Stimulated activated CD8-positive, alpha-beta memory T cell treated with anti-CD3 and anti-CD28 coated beads, Interleukin-2, amount 100 ng/mL, for 48 hours (primary cell): ENCODE measurements around the gene HLA-DPB1.
"Not testable (repeated sequence)": the region's sequence is repeated elsewhere in the genome, so short reads cannot be mapped to it uniquely, and the experiment has no call there.

Source experiments
- DNase-seq, 2 donors: peaks; one replicate each; pipeline ENCODE4 v3.0.0-alpha.2; 2020; ENCODE audit warnings: low read depth in 2 of 2

HLA-DPB1 gene

DNA sequence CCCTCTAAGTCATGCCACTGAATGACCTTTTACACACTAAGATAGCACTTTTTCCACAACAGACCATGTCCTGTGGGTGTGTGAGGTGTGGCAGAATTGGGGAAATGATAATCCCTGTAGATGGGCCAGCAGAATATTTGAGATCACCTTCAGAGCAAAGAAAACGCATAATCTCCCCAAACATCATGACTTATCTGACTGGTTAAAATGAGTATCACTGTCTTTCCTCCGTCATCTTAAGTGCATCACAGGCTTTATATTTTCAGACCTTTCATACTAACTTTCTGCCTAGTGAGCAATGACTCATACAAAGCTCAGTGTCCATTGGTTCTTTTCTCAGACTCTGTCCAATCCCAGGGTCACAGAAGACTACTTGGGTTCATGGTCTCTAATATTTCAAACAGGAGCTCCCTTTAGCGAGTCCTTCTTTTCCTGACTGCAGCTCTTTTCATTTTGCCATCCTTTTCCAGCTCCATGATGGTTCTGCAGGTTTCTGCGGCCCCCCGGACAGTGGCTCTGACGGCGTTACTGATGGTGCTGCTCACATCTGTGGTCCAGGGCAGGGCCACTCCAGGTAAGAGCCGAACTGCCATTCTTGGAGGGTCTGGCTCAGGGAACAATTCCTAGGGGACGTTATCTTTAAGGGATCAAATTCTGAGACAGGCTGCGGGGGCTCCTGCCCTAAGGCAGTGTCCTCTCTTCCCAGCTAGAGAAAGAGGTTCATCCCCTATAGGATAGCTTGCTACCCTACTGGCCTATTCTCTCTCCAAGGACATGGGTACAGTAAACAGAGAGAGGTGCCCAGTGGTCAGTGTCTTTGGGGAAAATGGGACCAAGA is at the start of gene HLA-DPB1:
TSS of gene HLA-DPB1 (plus strand) at position 423 of the 838 bp plus-strand sequence. CDS start at position 475, 52 bp downstream.
- no peak for DNase-seq

- no peak for DNase-seq
Measured at GRCh38 chr6:33028220-33028849, 47.5 kb upstream of the HLA-DPB1 start.

DNA sequence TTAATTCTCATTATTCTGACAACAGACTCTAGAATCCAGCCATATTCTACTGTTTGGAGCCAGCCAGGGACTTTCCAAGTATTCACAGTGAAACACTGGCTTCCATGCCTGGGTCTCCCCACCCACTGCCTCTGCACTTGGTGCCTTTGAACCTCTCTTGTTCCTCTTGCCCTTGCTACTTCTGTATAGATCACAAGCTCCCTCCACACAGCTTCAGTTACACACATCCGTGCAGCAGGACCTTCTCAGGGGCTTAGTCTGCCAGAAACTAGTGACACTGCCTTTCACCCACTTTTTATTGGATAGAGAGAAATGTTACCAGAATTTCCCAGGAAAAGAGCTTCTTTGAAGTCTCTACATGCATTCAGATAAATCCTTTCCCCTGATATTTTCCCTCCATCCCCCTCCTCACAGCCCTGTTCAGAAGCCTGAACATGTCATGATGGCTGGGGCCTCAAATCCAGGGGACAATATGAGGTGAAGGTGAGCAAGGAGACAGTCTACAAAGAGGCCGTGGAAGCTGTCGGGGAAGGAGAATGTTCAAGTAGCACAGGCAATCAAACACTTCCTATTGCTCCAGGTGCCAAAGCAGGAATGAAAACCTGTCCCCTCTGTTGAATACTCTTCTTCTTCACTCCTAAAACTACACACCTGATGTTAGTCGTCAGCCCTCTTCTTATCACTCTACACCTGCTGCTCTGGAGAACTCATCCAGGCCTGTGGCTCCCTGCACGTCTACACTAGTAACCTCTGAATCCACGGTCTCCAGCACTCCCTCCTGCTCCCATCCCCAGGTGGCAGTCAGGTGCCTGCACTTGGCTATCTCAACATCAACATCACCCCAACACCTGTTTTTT is 46.2 kb upstream of the HLA-DPB1 start:
- no peak for DNase-seq

DNA sequence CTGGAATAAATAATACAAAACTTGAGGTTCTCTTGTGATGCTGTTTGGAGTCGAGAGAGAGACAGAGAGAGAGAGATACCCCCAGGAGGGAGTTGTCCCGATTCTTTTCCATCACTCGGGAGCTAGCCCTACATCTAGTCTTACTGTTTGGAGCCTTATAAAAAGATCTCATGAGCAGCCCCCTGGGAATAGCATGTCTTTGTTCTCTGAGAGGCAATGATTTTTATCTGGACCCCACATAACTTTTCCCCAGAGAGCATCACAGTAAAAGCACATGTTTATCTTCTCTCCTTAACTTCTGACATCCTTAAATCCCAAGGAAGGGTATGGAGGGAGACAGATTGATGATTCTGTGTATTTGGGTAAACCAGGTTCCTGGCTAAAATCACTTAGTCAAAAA is 45.5 kb upstream of the HLA-DPB1 start:
- DNase-seq = no peak

DNA sequence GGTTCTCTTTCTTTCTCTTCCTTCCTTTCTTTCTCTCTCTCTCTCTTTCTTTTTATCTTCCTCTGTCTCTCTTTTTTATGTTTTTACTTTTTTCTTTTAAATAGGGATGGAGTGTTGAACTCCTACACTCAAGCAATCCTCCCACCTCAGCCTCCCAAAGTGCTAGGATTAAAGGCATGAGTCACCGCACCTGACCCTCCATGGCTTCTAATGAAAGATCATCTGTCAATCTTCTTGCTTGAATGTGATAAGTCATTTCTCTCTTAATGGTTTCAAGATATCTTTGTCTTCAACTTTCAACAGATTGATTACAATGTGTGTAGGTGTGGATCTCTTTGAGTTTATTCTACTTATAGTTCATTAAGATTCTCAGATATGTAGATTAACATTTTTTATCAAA is 41.2 kb upstream of the HLA-DPB1 start:
- DNase-seq = no peak

DNA sequence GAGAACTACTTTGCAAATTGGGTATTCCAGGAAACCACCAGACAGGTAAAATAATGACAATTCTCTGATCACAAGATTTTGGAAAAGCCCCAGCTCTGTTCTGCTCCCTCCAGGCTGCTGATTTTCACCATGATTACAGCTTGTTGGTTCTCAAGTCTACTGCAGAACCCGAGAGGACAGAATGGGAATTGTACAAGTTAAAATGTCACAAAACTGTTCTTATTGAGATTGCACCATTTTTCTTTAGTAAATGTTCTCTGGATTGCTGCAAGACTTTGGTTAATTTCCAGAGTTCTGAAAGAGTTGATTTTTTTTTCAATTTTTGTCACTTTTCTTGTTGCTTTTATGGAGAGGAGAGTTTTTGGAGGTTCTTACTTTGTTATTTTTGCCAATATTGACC is 39.3 kb upstream of the HLA-DPB1 start:
- no peak for DNase-seq

- DNase-seq = no peak
Measured at GRCh38 chr6:33040157-33040556, 35.6 kb upstream of the HLA-DPB1 start.

DNA sequence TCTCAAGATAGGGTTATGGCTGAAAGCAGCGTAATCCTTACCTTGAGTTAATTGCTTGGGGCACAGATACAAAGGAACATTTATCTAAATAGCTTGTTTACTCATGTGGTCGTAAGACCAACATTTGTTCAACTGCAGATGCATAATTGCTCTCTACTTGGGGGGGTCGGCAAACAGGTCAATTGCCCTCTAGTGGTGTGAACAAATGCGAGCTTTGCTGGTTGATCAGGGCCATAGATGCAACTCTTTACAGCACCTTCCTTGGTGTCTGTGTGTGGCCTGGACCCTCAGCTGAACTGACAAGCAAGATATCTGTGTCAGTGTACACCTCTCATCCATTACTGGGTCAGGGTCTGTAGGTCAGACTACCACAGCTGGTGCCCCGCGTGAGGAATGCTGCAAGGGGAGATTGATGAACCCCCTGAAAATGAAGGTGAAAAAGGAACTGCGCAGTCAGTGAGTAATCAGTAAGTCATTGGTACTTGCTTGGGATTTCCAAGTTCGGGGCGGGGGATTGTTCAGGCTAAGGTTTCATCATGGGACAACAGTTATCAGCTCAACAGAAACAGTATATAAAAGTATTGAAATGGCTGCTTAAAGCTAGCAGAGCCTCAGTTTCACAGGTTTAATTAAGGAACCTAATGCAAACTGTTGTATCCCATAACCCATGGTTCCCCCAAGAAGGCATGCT is 26.3 kb upstream of the HLA-DPB1 start:
- no peak for DNase-seq

GRCh38 chr6:33050014-33050810 is 25.6 kb upstream of the HLA-DPB1 start:
- DNase-seq = no peak

DNA sequence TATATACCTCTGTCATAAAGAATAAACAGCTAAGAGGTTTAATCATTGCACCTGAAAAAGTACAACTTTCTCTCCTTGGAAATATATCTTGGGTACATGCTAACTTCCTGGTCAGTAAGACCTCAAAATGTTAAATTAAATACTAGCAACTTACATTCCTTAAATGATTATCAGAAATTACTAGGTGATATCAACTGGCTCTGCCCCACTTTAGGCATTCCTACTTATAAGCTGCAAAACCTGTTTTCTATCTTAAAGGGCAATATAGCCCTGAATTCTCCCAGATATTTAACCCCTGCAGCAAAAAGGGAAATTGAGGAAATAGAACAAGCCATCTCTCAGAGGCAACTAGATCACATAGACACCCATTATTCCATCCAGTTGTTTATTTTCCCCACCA is 23.2 kb upstream of the HLA-DPB1 start:
- no peak for DNase-seq

- DNase-seq = no peak
Measured at GRCh38 chr6:33053230-33053629, 22.6 kb upstream of the HLA-DPB1 start.

- no peak for DNase-seq
Measured at GRCh38 chr6:33057222-33058150, 18.3 kb upstream of the HLA-DPB1 start.

GRCh38 chr6:33061987-33062386 is 13.8 kb upstream of the HLA-DPB1 start:
- DNase-seq = no peak

DNA sequence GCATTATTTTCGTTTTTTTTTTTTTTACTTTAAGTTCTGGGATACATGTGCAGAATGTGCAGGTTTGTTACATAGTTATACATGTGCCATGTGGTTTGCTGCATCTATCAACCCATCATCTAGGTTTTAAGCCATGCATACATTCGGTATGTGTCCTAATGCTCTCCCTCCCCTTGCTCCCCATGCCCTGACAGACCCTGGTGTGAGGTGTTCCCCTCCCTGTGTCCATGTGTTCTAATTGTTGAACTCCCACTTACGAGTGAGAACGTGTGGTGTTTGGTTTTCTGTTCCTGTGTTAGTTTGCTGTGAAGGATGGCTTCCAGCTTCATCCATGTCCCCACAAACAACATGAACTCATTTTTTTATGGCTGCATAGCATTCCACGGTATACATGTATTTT is 12.4 kb upstream of the HLA-DPB1 start:
- not testable (repeated sequence) for DNase-seq

DNA sequence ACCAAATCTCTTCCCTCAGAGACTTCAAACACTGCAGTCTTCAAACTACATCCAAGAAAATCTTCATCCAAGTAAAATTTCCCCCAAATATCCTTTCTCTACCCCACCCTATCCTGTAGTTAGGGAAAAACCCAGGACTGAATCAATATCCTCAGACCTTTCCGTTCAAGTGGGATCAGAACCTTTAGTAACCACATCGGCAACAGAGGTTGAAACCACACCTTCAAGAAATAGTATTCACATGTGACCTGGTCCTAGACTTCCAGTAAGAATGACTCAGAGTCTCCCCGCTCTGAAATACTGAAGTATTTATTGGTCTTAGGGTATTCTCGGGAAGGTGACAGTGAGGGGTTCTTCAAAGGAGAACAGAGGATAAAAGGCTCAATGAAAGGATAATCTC is 11.1 kb upstream of the HLA-DPB1 start:
- DNase-seq = no peak

- no peak for DNase-seq
Measured at GRCh38 chr6:33065312-33065711, 10.5 kb upstream of the HLA-DPB1 start.

GRCh38 chr6:33066917-33067521 is 8.8 kb upstream of the HLA-DPB1 start:
- no peak for DNase-seq

DNA sequence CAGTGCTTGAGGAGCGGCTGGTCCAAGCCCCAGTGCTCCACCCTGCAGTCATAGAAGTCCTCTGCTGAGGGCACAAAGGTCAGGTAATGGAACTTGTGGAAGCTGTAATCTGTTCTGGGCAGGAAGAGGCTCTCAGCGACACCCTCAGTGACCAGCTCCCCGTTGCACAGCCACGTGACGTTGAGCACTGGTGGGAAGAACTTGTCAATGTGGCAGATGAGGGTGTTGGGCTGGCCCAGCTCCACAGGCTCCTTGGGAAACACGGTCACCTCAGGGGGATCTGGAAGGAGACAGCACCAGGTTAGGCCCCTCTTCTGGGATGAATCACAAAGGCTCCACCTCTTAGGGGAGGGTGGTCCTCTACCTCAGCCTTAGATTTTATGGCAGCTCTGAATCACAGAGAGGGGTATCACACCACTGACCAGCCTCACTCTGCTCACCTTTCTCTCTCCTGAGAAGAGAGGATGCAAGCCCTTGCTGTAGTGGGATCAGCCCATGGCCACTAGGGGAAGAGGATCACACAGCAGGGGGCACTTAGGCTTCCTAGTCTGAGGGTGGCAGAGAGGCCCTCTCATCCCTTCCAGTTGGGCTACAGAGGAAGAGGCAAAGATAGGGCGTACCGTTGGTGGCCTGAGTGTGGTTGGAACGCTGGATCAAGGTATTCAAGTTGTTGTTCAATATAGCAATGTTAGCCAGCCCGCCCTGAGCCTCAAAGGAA is 6.6 kb upstream of the HLA-DPB1 start:
- DNase-seq = no peak

- no peak for DNase-seq
Measured at GRCh38 chr6:33070909-33071308, 4.9 kb upstream of the HLA-DPB1 start.
